Measurements from ENCODE around the gene CACNA1G. TPM values are rescaled to one million over a fixed set of nuclear protein-coding genes. Genes with fewer than 3 reads are reported as not detected.
A peak's percentile ranks its signal among the peaks of the same experiment; 100 is the strongest.

CACNA1G gene
- total RNA-seq, 2 donors from 2014 or later, result 0.07 to 0.14 TPM

GRCh38 chr17:50558581-50558940, 2.0 kb upstream of the CACNA1G start:
- Mint-ChIP-seq H3K4me1 (ENCODE audit: low read depth) (peaks cover 15% of the 10 kb centered on the region), H3K36me3 (ENCODE audit: insufficient read depth in 2 of 2) (no peaks in the 10 kb centered on the region), H3K4me3 (peak overlapping the region; percentile 67 to 92), H3K27ac (no peak overlapping the region), H3K9me3 (no peaks in the 10 kb centered on the region), H3K27me3 (ENCODE audit: low read depth) (peaks cover 28% of the 10 kb centered on the region)
- DNase-seq (no peak), ATAC-seq (replicated peaks in 1 of 2) (no peak)

GRCh38 chr17:50558941-50559614, 1.4 kb upstream of the CACNA1G start:
- peaks cover 33% of the 10 kb centered on the region for H3K27me3 Mint-ChIP-seq (ENCODE audit: low read depth)
- no peak overlapping the region for H3K27ac Mint-ChIP-seq
- no peaks in the 10 kb centered on the region for H3K9me3 Mint-ChIP-seq
- no peaks in the 10 kb centered on the region for H3K36me3 Mint-ChIP-seq (ENCODE audit: insufficient read depth in 2 of 2)
- peak overlapping the region; percentile 67 to 92 for H3K4me3 Mint-ChIP-seq
- DNase-seq (no peak), ATAC-seq (replicated peaks in 1 of 2) (no peak)
- H3K4me1 Mint-ChIP-seq (ENCODE audit: low read depth), result peaks cover 15% of the 10 kb centered on the region

- Mint-ChIP-seq H3K27me3 (ENCODE audit: low read depth) (peaks cover 39% of the 10 kb centered on the region), H3K4me3 (peak overlapping the region; percentile 83 to 92), H3K36me3 (ENCODE audit: insufficient read depth in 2 of 2) (no peaks in the 10 kb centered on the region), H3K9me3 (no peaks in the 10 kb centered on the region), H3K4me1 (ENCODE audit: low read depth) (peaks cover 15% of the 10 kb centered on the region), H3K27ac (no peak overlapping the region)
- ATAC-seq (replicated peaks in 1 of 2) (peak; percentile 36 to 46), DNase-seq (peak; percentile 35 to 58)
These were observed 786 bp upstream of the CACNA1G start for GRCh38 chr17:50559674-50560184.

- H3K27me3 Mint-ChIP-seq (ENCODE audit: low read depth), result peaks cover 53% of the 10 kb centered on the region
- no peaks in the 10 kb centered on the region for H3K36me3 Mint-ChIP-seq (ENCODE audit: insufficient read depth in 2 of 2)
- ATAC-seq (replicated peaks in 1 of 2), result peak; percentile 4 to 22
- H3K4me1 Mint-ChIP-seq (ENCODE audit: low read depth), result peaks cover 22% of the 10 kb centered on the region
- H3K27ac Mint-ChIP-seq, result no peak overlapping the region
- peak in 1 of 2 donors; percentile 36 for DNase-seq
- no peaks in the 10 kb centered on the region for H3K9me3 Mint-ChIP-seq
- peak overlapping the region; percentile 45 to 83 for H3K4me3 Mint-ChIP-seq
These were observed 623 bp downstream of the CACNA1G start for GRCh38 chr17:50560931-50561745.

GRCh38 chr17:50561746-50562141, 1.2 kb downstream of the CACNA1G start:
- no peak overlapping the region for H3K27ac Mint-ChIP-seq
- H3K36me3 Mint-ChIP-seq (ENCODE audit: insufficient read depth in 2 of 2), result no peaks in the 10 kb centered on the region
- no peaks in the 10 kb centered on the region for H3K9me3 Mint-ChIP-seq
- peaks cover 59% of the 10 kb centered on the region for H3K27me3 Mint-ChIP-seq (ENCODE audit: low read depth)
- H3K4me3 Mint-ChIP-seq, result peak overlapping the region in 1 of 2 donors; percentile 45
- DNase-seq (no peak), ATAC-seq (replicated peaks in 1 of 2) (no peak)
- H3K4me1 Mint-ChIP-seq (ENCODE audit: low read depth), result peaks cover 22% of the 10 kb centered on the region

- Mint-ChIP-seq H3K27me3 (ENCODE audit: low read depth) (peaks cover 58% of the 10 kb centered on the region), H3K4me3 (peak overlapping the region; percentile 31 to 49), H3K4me1 (ENCODE audit: low read depth) (peaks cover 22% of the 10 kb centered on the region), H3K36me3 (ENCODE audit: insufficient read depth in 2 of 2) (no peaks in the 10 kb centered on the region), H3K27ac (no peak overlapping the region), H3K9me3 (no peaks in the 10 kb centered on the region)
- no peak for DNase-seq
- no peak for ATAC-seq (replicated peaks in 1 of 2)
These were observed 2.0 kb downstream of the CACNA1G start for GRCh38 chr17:50562242-50563091.

GRCh38 chr17:50563092-50563511, 2.6 kb downstream of the CACNA1G start:
- Mint-ChIP-seq H3K9me3 (no peaks in the 10 kb centered on the region), H3K4me1 (ENCODE audit: low read depth) (peaks cover 22% of the 10 kb centered on the region), H3K36me3 (ENCODE audit: insufficient read depth in 2 of 2) (no peaks in the 10 kb centered on the region), H3K4me3 (no peak overlapping the region), H3K27ac (no peak overlapping the region), H3K27me3 (ENCODE audit: low read depth) (peaks cover 54% of the 10 kb centered on the region)
- ATAC-seq (replicated peaks in 1 of 2) (no peak), DNase-seq (no peak)

GRCh38 chr17:50564916-50565315, 4.4 kb downstream of the CACNA1G start:
- DNase-seq, result no peak
- H3K27me3 Mint-ChIP-seq (ENCODE audit: low read depth), result peaks cover 47% of the 10 kb centered on the region

GRCh38 chr17:50565402-50566350, 5.2 kb downstream of the CACNA1G start:
- Mint-ChIP-seq H3K4me1 (ENCODE audit: low read depth) (peaks cover 7% of the 10 kb centered on the region), H3K27me3 (ENCODE audit: low read depth) (peaks cover 47% of the 10 kb centered on the region), H3K4me3 (no peak overlapping the region), H3K27ac (no peak overlapping the region), H3K36me3 (ENCODE audit: insufficient read depth in 2 of 2) (no peaks in the 10 kb centered on the region), H3K9me3 (no peaks in the 10 kb centered on the region)
- DNase-seq, result no peak
- no peak for ATAC-seq (replicated peaks in 1 of 2)

More at GRCh38 chr17:50564916-50565315, 4.4 kb downstream of the CACNA1G start:
- no peak overlapping the region for H3K27ac Mint-ChIP-seq
- H3K36me3 Mint-ChIP-seq (ENCODE audit: insufficient read depth in 2 of 2), result no peaks in the 10 kb centered on the region
- peaks cover 12% of the 10 kb centered on the region for H3K4me1 Mint-ChIP-seq (ENCODE audit: low read depth)
- ATAC-seq (replicated peaks in 1 of 2), result no peak
- H3K4me3 Mint-ChIP-seq, result peak overlapping the region in 1 of 2 donors; percentile 32
- H3K9me3 Mint-ChIP-seq, result no peaks in the 10 kb centered on the region

- peaks cover 47% of the 10 kb centered on the region for H3K27me3 Mint-ChIP-seq (ENCODE audit: low read depth)
These were observed 6.4 kb downstream of the CACNA1G start for GRCh38 chr17:50566886-50567285.

GRCh38 chr17:50568659-50569058, 8.1 kb downstream of the CACNA1G start:
- no peak for DNase-seq
- H3K4me1 Mint-ChIP-seq (ENCODE audit: low read depth), result peaks cover 7% of the 10 kb centered on the region
- no peaks in the 10 kb centered on the region for H3K36me3 Mint-ChIP-seq (ENCODE audit: insufficient read depth in 2 of 2)
- H3K27me3 Mint-ChIP-seq (ENCODE audit: low read depth), result peaks cover 33% of the 10 kb centered on the region
- H3K4me3 Mint-ChIP-seq, result no peak overlapping the region
- no peak overlapping the region for H3K27ac Mint-ChIP-seq
- ATAC-seq (replicated peaks in 1 of 2), result no peak
- H3K9me3 Mint-ChIP-seq, result no peaks in the 10 kb centered on the region

More at GRCh38 chr17:50566886-50567285, 6.4 kb downstream of the CACNA1G start:
- Mint-ChIP-seq H3K4me1 (ENCODE audit: low read depth) (peaks cover 7% of the 10 kb centered on the region), H3K27ac (no peak overlapping the region), H3K36me3 (ENCODE audit: insufficient read depth in 2 of 2) (no peaks in the 10 kb centered on the region), H3K9me3 (no peaks in the 10 kb centered on the region), H3K4me3 (no peak overlapping the region)
- DNase-seq, result no peak
- no peak for ATAC-seq (replicated peaks in 1 of 2)

GRCh38 chr17:50569592-50569991, 9.1 kb downstream of the CACNA1G start:
- peaks cover 7% of the 10 kb centered on the region for H3K4me1 Mint-ChIP-seq (ENCODE audit: low read depth)

More at GRCh38 chr17:50569592-50569991, 9.1 kb downstream of the CACNA1G start:
- H3K36me3 Mint-ChIP-seq (ENCODE audit: insufficient read depth in 2 of 2), result no peaks in the 10 kb centered on the region
- ATAC-seq (replicated peaks in 1 of 2) (no peak), DNase-seq (no peak)
- peaks cover 24% of the 10 kb centered on the region for H3K27me3 Mint-ChIP-seq (ENCODE audit: low read depth)
- H3K27ac Mint-ChIP-seq, result no peak overlapping the region
- H3K4me3 Mint-ChIP-seq, result no peak overlapping the region
- no peaks in the 10 kb centered on the region for H3K9me3 Mint-ChIP-seq
